Peyer's patch (tissue), 4 donors: ENCODE measurements around the gene CFAP107. TPM values are rescaled to one million over a fixed set of nuclear protein-coding genes. Genes with fewer than 3 reads are reported as not detected.
"Not testable (repeated sequence)": the region's sequence is repeated elsewhere in the genome, so short reads cannot be mapped to it uniquely, and the experiment has no call there.

Experiments
- DNase-seq, 3 donors: peaks; one replicate each; pipeline ENCODE4 v3.0.0-alpha.2; 2017 to 2019
- H3K27ac ChIP-seq, 4 donors: fragments of 200-600 bp; sonication (generic); one replicate each; pipeline ENCODE4 v1.5.1; 2016 to 2019
- H3K27me3 ChIP-seq, 2 donors: fragments of 200-600 bp; sonication (generic); one replicate each; pipeline ENCODE4 v1.5.1; 2019
- H3K36me3 ChIP-seq, 3 donors: fragments of 200-600 bp; sonication (generic); one replicate each; pipeline ENCODE4 v1.5.1; 2016 to 2019
- H3K4me1 ChIP-seq, 4 donors: fragments of 200-600 bp; sonication (generic); one replicate each; pipeline ENCODE4 v1.5.1; 2016 to 2019
- H3K4me3 ChIP-seq, 4 donors: fragments of 200-600 bp; sonication (generic); 1 replicate in 3 of 4; 2 replicates in 1 of 4; pipeline ENCODE4 v1.5.1; 2016 to 2019; ENCODE audit warnings: mild to moderate bottlenecking in 1 of 4
- H3K9me3 ChIP-seq, 4 donors: fragments of 200-600 bp; sonication (generic); one replicate each; pipeline ENCODE4 v1.5.1; 2016 to 2019; ENCODE audit warnings: mild to moderate bottlenecking in 1 of 4
- CTCF ChIP-seq, 6 experiments: fragments of 450-650 bp in 4 of 6; fragments of 200-600 bp in 2 of 6; sonication (generic) in 1 of 6; IDR thresholded peaks; one replicate each; pipeline ENCODE4 v1.5.1; 2017 to 2019; ENCODE audit warnings: antibody characterized with exemption in 6 of 6, mild to moderate bottlenecking in 3 of 6, moderate library complexity in 1 of 6
- POLR2A ChIP-seq, 2 donors: fragments of 450-650 bp; IDR thresholded peaks; one replicate each; pipeline ENCODE4 v1.5.1; 2017; ENCODE audit warnings: antibody characterized with exemption in 2 of 2, mild to moderate bottlenecking in 2 of 2, moderate library complexity in 2 of 2
- total RNA-seq, 4 donors: library from RNA; depleted of rRNA; stranded (reverse); fragments of >200 nt; gene quantifications; one replicate each; pipeline ENCODE4 v1.1.0, GENCODE V29; 2016

Gene CFAP107
- total RNA-seq, 4 donors from 2014 or later: not detected

- no peak overlapping the region for H3K27ac ChIP-seq
- H3K27me3 ChIP-seq: no peaks in the 10 kb centered on the region
- H3K4me3 ChIP-seq: no peak overlapping the region
- no peaks in the 10 kb centered on the region for H3K4me1 ChIP-seq
- DNase-seq: no peak
- TF ChIP-seq POLR2A (IDR thresholded peaks at IDR 0.05): no peak
- TF ChIP-seq CTCF (IDR thresholded peaks at IDR 0.05): no peak
- H3K36me3 ChIP-seq: no peaks in the 10 kb centered on the region
- peaks cover 0 to 9% (median 0%) of the 10 kb centered on the region in 4 donors for H3K9me3 ChIP-seq
These were observed 15.8 kb upstream of the CFAP107 start for GRCh38 chr1:12730156-12730555.

GRCh38 chr1:12731084-12731483 lies 14.9 kb upstream of the CFAP107 start:
- not testable (repeated sequence) for H3K4me1 ChIP-seq, H3K27ac ChIP-seq, H3K9me3 ChIP-seq, H3K36me3 ChIP-seq, H3K27me3 ChIP-seq, H3K4me3 ChIP-seq, DNase-seq

- H3K9me3 ChIP-seq: peaks cover 0 to 9% (median 0%) of the 10 kb centered on the region in 4 donors
- DNase-seq: no peak
- H3K4me1 ChIP-seq: no peaks in the 10 kb centered on the region
- H3K27ac ChIP-seq: no peak overlapping the region
- H3K36me3 ChIP-seq: no peaks in the 10 kb centered on the region
- no peak overlapping the region for H3K4me3 ChIP-seq
- no peaks in the 10 kb centered on the region for H3K27me3 ChIP-seq
- TF ChIP-seq POLR2A (IDR thresholded peaks at IDR 0.05) (no peak), CTCF (IDR thresholded peaks at IDR 0.05) (no peak)
These were observed 11.3 kb upstream of the CFAP107 start for GRCh38 chr1:12734651-12735050.

GRCh38 chr1:12738934-12739333 lies 7.1 kb upstream of the CFAP107 start:
- H3K27me3 ChIP-seq: no peaks in the 10 kb centered on the region

GRCh38 chr1:12739613-12740012 lies 6.4 kb upstream of the CFAP107 start:
- no peaks in the 10 kb centered on the region for H3K36me3 ChIP-seq
- TF ChIP-seq CTCF (IDR thresholded peaks at IDR 0.05): no peak
- TF ChIP-seq POLR2A (IDR thresholded peaks at IDR 0.05): no peak
- H3K4me3 ChIP-seq: no peak overlapping the region
- no peaks in the 10 kb centered on the region for H3K9me3 ChIP-seq
- H3K27me3 ChIP-seq: no peaks in the 10 kb centered on the region
- no peak overlapping the region for H3K27ac ChIP-seq
- H3K4me1 ChIP-seq: no peaks in the 10 kb centered on the region
- DNase-seq: no peak

More at GRCh38 chr1:12738934-12739333, 7.1 kb upstream of the CFAP107 start:
- Histone ChIP-seq H3K9me3 (no peaks in the 10 kb centered on the region), H3K36me3 (no peaks in the 10 kb centered on the region), H3K27ac (no peak overlapping the region), H3K4me1 (no peaks in the 10 kb centered on the region), H3K4me3 (no peak overlapping the region)
- DNase-seq: no peak
- TF ChIP-seq POLR2A (IDR thresholded peaks at IDR 0.05) (no peak), CTCF (IDR thresholded peaks at IDR 0.05) (no peak)

GRCh38 chr1:12741946-12742345 lies 4.1 kb upstream of the CFAP107 start:
- no peak for DNase-seq
- Histone ChIP-seq H3K4me3 (no peak overlapping the region), H3K27ac (no peak overlapping the region), H3K27me3 (no peaks in the 10 kb centered on the region), H3K9me3 (no peaks in the 10 kb centered on the region), H3K36me3 (no peaks in the 10 kb centered on the region), H3K4me1 (no peaks in the 10 kb centered on the region)
- no peak for TF ChIP-seq POLR2A (IDR thresholded peaks at IDR 0.05)
- no peak for TF ChIP-seq CTCF (IDR thresholded peaks at IDR 0.05)
